ENCODE data around the gene GPR39. TPM values are rescaled to one million over a fixed set of nuclear protein-coding genes. Genes with fewer than 3 reads are reported as not detected.
A peak's percentile ranks its signal among the peaks of the same experiment; 100 is the strongest.

Gene GPR39
- total and polyA plus RNA-seq, 2 donors (not counting 1 experiment from before 2014, with no cell fraction given), result not detected

DNA sequence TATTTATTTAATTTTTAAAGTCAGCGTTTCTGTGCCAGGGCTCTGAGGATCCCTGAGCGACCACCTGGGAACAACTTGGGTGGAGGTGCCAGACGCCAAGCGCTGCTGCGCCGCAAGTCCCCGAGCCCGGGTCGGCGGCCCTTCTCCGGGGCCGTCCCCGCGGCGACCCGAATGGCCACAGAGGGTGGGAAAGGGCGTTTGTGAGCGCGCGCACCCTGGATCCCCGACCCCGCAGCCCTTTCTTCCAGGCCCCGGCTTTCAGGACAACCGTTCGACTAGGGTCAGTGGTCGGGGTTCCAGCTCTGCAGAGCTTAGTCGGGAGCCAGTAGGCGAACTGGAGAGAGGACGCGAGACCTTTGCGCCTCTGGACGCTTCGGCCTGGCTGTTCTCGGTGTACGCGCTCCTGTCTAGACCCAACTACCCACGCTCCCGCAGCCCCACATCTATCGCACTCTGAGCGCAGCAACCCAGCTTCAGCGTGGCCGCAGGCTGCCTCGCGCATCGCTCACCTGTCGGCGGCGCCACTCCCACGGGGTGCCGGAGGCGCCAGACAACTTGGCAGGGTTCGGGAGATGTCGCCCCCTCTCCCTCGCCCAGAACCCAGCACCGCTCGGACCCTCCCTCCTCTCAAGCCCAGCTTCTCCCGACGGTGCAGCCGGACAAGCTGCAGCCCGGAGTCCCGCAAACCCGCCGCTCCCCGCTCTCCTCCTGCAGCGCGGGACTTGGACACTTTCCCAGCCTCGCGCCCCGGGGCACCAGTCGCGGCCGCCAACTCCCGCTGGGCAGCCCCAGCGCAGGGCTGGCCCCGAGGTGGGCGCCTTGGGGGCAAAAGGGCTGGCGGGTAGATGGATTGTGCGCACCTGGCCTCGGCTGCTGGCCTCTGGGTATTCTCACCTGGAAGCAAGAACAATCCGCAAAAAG is 252.6 kb downstream of the GPR39 start:
- WGBS (ENCODE audit: insufficient coverage), result 7% methylated on average over 80 of the region's 80 CpGs
- peaks cover 40% of the 10 kb centered on the region for H3K27me3 Mint-ChIP-seq
- peaks cover 0 to 38% (median 13%) of the 10 kb centered on the region in 4 experiments for H3K27me3 ChIP-seq (replicated peaks in 1 of 4; ENCODE audit: control extremely low read depth in 1 of 4, control insufficient read depth in 3 of 4, insufficient read depth in 4 of 4, low read length in 3 of 4)

More for the DNA sequence above, 252.6 kb downstream of the GPR39 start:
- no peak overlapping the region for H3K9ac ChIP-seq (ENCODE audit: low read length)
- no peak overlapping the region for H3K27ac ChIP-seq (ENCODE audit: low read length in 2 of 2)
- no peaks in the 10 kb centered on the region for H3K9me3 Mint-ChIP-seq (ENCODE audit: insufficient read depth)
- H3K79me2 ChIP-seq (ENCODE audit: control insufficient read depth, insufficient read depth, low read length), result no peaks in the 10 kb centered on the region
- no peaks in the 10 kb centered on the region for H3K4me1 ChIP-seq (ENCODE audit: control insufficient read depth in 2 of 2, insufficient read depth in 2 of 2, low read length in 2 of 2)
- no peaks in the 10 kb centered on the region for H4K20me1 ChIP-seq (ENCODE audit: control insufficient read depth, insufficient read depth, low read length, poor library complexity, severe bottlenecking)
- ATAC-seq (ENCODE audit: low read depth) (no peak), DNase-seq (peak; percentile 7)
- peaks cover 0 to 12% (median 0%) of the 10 kb centered on the region in 3 donors for H3K9me3 ChIP-seq (ENCODE audit: control extremely low read depth in 1 of 3, control insufficient read depth in 2 of 3, insufficient read depth in 1 of 3, low read length in 2 of 3)
- H3K27ac Mint-ChIP-seq, result no peak overlapping the region
- no peaks in the 10 kb centered on the region for H3K36me3 ChIP-seq (replicated peaks in 1 of 2; ENCODE audit: control extremely low read depth in 1 of 2, control insufficient read depth in 1 of 2, extremely low read depth in 1 of 2, insufficient read depth in 2 of 2, low read length in 1 of 2)
- H3K4me3 Mint-ChIP-seq, result peak overlapping the region; percentile 47
- H3K4me1 Mint-ChIP-seq, result peaks cover 9% of the 10 kb centered on the region
- peak overlapping the region; percentile 38 for H3K4me2 ChIP-seq (replicated peaks; ENCODE audit: low read depth, low read length, poor library complexity, severe bottlenecking)
- H3K4me3 ChIP-seq (ENCODE audit: control extremely low read depth in 1 of 5, extremely low read depth in 1 of 5, insufficient read depth in 1 of 5, low read depth in 2 of 5, low read length in 4 of 5), result no peak overlapping the region
- CTCF ChIA-PET, result interaction anchor here (1.5 kb wide), 1 partner anchor 9 kb away, joined by 3 read pairs; no protein-coding TSS in a partner anchor
- intact Hi-C loops (cut with micrococcal nuclease), result no loop called here
- POLR2A ChIA-PET, result no interaction called here
- H2AFZ ChIP-seq (ENCODE audit: insufficient read depth, low read depth, low read length, poor library complexity, severe bottlenecking), result no peak overlapping the region
- TF ChIP-seq, protein P1, sequence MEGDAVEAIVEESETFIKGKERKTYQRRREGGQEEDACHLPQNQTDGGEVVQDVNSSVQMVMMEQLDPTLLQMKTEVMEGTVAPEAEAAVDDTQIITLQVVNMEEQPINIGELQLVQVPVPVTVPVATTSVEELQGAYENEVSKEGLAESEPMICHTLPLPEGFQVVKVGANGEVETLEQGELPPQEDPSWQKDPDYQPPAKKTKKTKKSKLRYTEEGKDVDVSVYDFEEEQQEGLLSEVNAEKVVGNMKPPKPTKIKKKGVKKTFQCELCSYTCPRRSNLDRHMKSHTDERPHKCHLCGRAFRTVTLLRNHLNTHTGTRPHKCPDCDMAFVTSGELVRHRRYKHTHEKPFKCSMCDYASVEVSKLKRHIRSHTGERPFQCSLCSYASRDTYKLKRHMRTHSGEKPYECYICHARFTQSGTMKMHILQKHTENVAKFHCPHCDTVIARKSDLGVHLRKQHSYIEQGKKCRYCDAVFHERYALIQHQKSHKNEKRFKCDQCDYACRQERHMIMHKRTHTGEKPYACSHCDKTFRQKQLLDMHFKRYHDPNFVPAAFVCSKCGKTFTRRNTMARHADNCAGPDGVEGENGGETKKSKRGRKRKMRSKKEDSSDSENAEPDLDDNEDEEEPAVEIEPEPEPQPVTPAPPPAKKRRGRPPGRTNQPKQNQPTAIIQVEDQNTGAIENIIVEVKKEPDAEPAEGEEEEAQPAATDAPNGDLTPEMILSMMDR (IDR thresholded peaks at IDR 0.05), result no peak
- TF ChIP-seq EZH2 (IDR thresholded peaks at IDR 0.05; ENCODE audit: borderline replicate concordance, insufficient read depth, low read depth, low read length, poor library complexity, severe bottlenecking), result no peak

Measured in B cell (primary cell).